Measurements from ENCODE around the gene STPG3.

- TF ChIP-seq CTCF (IDR thresholded peaks at IDR 0.05): no peak
- TF ChIP-seq POLR2AphosphoS5 (IDR thresholded peaks at IDR 0.05): no peak
Measured at GRCh38 chr9:137300567-137301080, 49.5 kb downstream of the STPG3 start.
